VCaP (cell line): ENCODE results near the gene HLA-E.

Experiments
- H3K27ac ChIP-seq: fragments of 450-650 bp; 2 replicates; pipeline ENCODE4 v1.5.1; 2017
- TF ChIP-seq, protein P1 (sequence below): fragments of 450-650 bp; conservative IDR thresholded peaks from 2 replicates; pipeline ENCODE4 v1.5.1; 2017; ENCODE audit warnings: mild to moderate bottlenecking, moderate library complexity

HLA-E gene

DNA sequence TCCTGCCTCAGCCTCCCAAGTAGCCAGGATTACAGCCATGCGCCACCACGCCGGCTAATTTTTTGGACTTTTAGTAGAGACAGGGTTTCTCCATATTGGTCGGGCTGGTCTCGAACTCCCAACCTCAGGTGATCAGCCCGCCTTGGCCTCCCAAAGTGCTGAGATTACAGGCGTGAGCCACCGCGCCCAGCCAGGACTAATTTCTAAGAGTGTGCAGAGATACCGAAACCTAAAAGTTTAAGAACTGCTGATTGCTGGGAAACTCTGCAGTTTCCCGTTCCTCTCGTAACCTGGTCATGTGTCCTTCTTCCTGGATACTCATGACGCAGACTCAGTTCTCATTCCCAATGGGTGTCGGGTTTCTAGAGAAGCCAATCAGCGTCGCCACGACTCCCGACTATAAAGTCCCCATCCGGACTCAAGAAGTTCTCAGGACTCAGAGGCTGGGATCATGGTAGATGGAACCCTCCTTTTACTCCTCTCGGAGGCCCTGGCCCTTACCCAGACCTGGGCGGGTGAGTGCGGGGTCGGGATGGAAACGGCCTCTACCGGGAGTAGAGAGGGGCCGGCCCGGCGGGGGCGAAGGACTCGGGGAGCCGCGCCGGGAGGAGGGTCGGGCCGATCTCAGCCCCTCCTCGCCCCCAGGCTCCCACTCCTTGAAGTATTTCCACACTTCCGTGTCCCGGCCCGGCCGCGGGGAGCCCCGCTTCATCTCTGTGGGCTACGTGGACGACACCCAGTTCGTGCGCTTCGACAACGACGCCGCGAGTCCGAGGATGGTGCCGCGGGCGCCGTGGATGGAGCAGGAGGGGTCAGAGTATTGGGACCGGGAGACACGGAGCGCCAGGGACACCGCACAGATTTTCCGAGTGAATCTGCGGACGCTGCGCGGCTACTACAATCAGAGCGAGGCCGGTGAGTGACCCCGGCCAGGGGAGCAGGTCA lies at the start of gene HLA-E:
Gene HLA-E, plus strand, starts transcription at position 429 of the 945 bp plus-strand sequence. Its CDS starts 23 bp downstream, at position 452.
- TF ChIP-seq, protein P1, sequence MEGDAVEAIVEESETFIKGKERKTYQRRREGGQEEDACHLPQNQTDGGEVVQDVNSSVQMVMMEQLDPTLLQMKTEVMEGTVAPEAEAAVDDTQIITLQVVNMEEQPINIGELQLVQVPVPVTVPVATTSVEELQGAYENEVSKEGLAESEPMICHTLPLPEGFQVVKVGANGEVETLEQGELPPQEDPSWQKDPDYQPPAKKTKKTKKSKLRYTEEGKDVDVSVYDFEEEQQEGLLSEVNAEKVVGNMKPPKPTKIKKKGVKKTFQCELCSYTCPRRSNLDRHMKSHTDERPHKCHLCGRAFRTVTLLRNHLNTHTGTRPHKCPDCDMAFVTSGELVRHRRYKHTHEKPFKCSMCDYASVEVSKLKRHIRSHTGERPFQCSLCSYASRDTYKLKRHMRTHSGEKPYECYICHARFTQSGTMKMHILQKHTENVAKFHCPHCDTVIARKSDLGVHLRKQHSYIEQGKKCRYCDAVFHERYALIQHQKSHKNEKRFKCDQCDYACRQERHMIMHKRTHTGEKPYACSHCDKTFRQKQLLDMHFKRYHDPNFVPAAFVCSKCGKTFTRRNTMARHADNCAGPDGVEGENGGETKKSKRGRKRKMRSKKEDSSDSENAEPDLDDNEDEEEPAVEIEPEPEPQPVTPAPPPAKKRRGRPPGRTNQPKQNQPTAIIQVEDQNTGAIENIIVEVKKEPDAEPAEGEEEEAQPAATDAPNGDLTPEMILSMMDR, result no peak
- H3K27ac ChIP-seq, result no peak within 1 kb of the TSS

DNA sequence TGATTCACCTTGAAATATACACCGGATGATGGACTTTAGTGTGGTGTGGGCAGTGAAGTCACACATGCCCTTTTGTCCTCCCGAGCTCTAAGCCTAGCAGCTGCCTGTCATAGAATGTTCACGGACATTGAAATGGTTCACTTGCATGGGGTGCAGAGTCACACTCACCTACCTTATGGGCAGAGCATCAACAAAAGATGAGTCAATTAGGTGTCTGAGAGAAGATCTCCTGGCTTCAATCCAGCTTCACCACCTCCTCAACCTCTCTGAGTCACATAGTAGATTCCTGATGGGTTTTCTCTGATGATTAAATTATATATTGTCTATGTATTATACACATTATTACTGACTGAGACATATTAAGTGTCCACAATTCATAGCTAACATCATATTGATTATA lies 48.1 kb upstream of the HLA-E start:
- TF ChIP-seq, protein P1, result no peak
- no peak overlapping the region for H3K27ac ChIP-seq

DNA sequence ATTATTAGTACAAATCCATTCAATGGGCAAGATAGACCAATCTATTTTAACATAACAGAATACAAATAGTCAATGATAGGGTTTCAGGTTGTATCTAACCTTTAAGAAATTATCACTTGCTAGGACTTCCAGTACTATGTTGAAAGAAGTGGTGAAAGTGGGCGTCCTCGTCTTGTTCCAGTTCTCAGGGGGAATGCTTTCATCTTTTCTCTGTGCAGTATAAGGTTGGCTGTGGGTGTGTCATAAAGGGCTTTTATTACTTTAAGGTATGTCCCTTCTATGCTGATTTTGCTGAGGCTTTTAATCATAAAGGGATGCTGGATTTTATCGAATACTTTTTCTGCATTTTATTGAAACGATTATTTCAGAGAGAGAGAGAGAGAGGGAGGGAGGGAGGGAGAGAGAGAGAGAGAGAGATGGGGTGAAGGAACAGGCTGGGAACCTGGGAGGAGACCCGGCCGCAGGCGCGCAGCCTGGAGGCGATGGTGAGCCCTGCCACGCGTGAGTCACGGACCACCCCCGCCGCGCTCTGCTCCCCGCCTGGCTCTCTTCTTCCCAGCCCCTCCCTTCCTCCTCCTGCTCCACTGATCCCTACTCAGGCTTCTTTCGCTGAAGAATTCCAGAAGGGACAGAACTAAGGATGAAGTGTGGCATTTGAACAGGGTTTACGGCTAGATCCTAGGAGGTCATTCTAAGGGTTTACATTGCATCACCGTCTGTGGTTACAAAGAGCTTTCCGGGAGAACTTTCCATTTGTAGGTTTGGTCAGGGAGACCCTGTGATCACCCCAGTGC lies 45.5 kb upstream of the HLA-E start:
- TF ChIP-seq, protein P1, result no peak
- no peak overlapping the region for H3K27ac ChIP-seq

DNA sequence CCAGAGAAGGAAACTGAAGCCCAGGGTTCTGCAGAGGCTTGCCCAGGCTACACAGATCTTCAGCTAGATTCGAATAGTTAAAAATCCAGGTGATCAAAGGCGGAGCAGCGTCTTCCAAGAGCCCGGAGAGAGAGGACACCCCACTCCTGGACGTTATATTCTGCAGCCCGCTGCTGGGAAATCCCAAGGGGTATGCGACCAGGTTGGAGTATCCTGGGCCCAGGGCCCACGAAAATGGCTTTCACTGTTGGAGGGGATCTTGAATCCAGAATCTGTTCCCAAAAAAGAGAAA lies 44.9 kb upstream of the HLA-E start:
- TF ChIP-seq, protein P1, result no peak
- H3K27ac ChIP-seq, result no peak overlapping the region

DNA sequence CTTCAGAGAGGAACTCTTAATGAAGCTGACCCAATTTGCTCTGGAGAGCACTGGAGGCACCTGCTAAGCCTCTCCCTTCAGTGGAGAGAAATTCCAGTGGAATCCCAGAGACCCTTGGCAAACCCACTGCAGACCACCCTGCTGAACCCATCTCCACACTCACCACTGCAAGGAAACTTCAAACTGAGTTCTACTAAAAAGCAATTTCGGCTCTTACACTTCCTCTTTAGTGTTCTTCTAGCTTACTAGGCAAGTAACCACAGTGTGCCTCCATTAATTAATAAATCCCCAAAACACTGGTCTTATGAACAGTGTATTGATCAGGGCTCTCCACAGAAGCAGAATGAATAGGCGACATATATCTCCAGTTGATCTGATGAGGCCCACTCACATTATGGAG lies 43.0 kb upstream of the HLA-E start:
- H3K27ac ChIP-seq, result no peak overlapping the region
- TF ChIP-seq, protein P1, result no peak

DNA sequence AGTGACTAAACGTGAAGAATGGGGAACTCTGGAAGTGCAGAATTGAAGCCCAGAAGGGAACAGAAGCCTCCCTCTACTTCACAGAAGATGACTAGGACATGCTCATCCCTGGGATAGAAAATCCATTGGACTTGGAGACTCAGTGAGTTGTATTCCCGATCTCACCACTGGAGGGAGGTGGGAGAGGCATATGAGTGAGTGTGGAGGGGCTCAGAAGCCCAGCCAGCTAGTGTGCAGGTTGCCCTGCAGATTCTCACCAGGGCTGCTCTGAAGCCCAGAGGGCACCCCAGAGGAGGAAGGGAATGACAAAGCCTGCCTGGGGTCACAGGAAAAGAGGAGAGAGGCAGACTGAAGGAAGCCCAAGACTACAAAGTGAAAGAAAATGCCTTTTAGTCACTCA lies 42.1 kb upstream of the HLA-E start:
- TF ChIP-seq, protein P1, result no peak; the same call in 1 of the 2 replicates
- H3K27ac ChIP-seq, result no peak overlapping the region

DNA sequence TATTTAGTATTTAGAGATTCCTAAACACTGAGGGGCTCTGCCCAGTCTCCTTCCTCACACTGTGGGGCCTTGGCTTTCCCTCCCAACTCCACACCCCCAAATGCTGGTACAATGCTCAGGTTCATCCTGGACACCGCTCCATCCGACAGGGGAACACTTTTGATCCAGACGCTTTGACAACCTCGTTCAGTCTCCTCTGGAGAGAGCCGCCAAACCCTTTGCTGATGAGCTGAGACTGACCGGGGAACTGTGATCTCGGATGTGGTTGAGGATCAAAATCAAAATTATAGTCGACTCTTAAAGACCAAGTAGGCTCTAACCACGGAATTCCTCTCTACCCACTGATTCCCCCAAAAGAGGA lies 38.8 kb upstream of the HLA-E start:
- no peak overlapping the region for H3K27ac ChIP-seq

More for the DNA sequence above, 38.8 kb upstream of the HLA-E start:
- TF ChIP-seq, protein P1, result no peak
